HG03066 (cell line): ENCODE data around the gene KCTD8.
"Not testable (repeated sequence)": the region's sequence is repeated elsewhere in the genome, so short reads cannot be mapped to it uniquely, and the experiment has no call there.

Experiments used
- ATAC-seq: cut with Tn5 transposase; IDR thresholded peaks from one replicate; pipeline ENCODE4 v1.9.1; 2021; ENCODE audit warnings: low read depth; ENCODE audit not compliant: unreplicated experiment

Gene KCTD8

GRCh38 chr4:44167766-44168165 lies 280.8 kb downstream of the KCTD8 start:
- not testable (repeated sequence) for ATAC-seq

GRCh38 chr4:44165938-44166337 lies 282.7 kb downstream of the KCTD8 start:
- ATAC-seq: no peak

DNA sequence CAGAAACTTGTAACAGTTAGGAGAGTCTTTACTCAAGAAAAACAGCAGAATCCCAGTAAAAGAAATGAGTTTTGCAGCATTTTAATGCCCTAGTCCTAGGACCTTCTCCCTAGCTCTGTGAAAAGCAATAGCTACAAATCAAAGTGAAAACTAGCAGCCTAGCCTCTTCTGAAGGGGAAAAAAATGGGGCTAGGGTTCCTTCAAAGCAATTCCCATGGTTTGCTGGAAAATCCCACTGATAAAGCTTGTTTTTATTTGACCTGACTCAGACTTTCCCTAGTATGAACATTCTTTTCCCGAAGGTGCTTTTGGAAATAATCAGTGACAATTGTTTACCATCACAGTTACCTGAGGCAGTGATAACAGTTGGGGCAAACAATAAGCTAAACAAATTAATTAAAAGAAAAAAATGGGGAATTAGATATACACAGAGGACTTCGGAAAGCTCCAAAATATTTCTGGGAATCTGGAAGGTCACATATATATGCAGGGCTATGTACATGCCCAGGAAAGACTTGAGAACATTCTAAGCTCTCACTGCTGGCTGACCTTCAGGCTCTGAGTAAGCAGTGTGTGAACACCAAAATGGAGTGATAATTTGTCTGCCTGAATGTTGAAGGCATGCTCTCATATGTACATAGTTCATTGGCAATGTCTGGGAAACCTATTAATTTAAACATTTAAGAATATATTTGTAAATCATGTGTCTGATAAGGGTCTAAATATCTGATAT lies 285.9 kb downstream of the KCTD8 start:
- ATAC-seq: no peak

- no peak for ATAC-seq
These were observed 286.9 kb downstream of the KCTD8 start for GRCh38 chr4:44161756-44162155.

GRCh38 chr4:44160776-44161367 lies 287.7 kb downstream of the KCTD8 start:
- ATAC-seq: no peak

- ATAC-seq: no peak
These were observed 288.6 kb downstream of the KCTD8 start for GRCh38 chr4:44159991-44160390.

DNA sequence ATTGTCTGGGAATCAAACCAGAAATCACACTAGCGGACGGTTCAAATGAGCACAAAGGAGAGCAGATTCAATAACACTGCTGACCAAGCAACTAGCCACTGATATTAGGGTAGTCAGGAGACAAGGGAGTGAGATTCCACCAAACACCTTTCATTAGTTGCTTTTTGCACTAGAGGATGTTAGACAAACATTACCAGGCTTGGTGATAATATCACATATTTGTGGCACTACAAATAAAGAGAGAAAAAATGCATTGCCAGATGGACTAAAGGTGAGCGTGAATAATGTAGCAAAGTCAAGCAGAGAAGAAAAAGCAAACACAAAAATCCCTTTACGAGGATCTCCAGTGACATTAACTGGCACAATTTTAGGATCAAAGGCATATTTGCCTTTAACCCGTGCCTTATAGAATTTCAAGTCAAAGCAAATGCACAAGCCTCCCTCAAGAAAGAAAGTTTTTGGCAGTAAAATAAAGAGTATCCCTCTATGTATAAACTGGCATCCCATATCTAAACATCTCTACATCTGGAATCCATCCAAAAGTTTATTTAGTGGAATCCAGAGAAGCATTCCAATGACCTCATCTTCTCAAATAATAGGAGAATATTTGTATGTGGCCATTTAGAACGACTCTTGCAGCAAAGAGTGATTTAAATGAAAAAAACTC lies 290.9 kb downstream of the KCTD8 start:
- ATAC-seq: no peak

- no peak for ATAC-seq
These were observed 298.5 kb downstream of the KCTD8 start for GRCh38 chr4:44150091-44150576.

GRCh38 chr4:44149282-44149681 lies 299.3 kb downstream of the KCTD8 start:
- no peak for ATAC-seq

DNA sequence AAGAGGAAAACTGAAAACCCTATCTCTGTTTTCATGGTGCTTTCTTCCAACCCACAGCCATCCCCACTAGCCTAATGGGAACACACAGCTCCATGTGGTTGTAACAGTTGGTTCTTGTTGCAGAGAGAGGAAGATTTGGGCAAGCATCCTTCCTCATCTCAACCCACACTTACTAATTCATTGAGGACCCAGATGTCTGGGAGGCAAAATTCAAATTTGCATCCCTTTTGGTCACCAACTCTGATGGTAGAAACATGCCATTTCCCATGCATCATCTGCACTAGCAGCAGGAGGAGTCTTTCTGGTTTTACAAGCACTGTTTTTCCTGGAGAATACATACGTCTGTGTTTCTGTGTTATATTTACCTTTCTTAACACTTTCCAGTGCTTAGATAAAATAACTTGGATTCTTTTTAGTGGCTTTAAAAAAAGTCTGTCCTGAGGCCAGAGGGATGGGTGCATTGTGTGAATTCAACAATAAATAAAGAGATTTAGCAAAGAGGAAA lies 301.0 kb downstream of the KCTD8 start:
- ATAC-seq: no peak

DNA sequence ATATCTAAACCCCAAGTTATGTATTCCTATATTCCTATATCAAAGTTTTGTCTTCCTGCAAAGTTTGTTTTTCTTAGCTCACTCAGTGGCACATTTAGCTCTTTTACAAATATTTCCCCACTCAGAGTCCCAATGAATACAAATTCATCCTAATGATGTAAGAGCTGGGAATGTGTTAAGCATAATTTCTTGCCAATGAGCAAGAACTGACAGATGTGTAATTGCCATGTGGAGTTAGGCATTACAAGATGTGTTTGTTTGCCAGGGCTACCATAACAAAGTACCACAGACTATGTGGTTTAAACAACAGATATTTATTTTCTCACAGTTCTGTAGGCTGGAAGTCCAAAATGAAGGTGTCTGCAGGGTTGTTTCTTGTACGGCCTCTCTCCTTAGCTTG lies 302.1 kb downstream of the KCTD8 start:
- no peak for ATAC-seq

DNA sequence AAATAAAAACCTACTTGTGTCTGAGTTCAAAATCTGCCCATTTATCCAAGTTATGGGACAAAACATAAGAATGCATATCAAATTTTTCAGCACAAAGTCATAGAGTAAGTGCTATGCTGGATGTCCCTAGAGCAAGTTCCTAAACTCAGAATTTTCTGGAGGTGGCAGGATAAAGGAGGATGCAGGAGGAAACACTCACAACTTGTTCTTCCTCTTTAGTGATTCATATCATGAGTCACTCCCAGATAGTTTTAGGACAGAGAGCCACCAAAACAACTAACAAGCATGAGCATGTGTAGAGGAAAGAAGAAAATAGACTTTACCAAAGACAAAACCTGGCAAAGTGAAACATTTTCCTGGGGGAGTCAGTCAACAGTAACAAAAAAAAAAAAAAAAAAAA lies 302.7 kb downstream of the KCTD8 start:
- no peak for ATAC-seq

DNA sequence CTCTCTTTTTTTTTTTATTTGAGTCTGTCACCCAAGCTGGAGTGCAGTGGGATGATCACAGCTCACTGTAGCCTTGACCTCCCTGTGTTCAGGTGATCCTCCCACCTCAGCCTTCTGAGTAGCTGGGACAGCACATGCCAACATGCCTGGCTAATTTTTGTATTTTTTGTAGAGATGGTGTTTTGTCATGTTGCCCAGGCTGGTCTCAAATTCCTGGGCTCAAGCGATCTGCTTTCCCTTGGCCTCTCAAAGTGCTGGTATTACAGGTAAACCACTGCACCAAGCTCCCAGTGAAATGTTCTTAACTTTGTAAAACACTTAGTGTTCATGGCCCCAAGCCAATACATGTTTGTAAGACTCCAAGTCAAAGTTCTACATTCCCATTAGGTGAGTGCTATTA lies 316.1 kb downstream of the KCTD8 start:
- no peak for ATAC-seq
